ENCODE data around the gene AOPEP. TPM values are rescaled to one million over a fixed set of nuclear protein-coding genes. Genes with fewer than 3 reads are reported as not detected.

AOPEP gene
- total RNA-seq, 2 donors from 2014 or later = 11.7 to 27.3 TPM

- DNase-seq (ENCODE audit: low spot score) (no peak), ATAC-seq (no peak)
- Mint-ChIP-seq H3K27me3 (no peaks in the 10 kb centered on the region), H3K27ac (no peak overlapping the region), H3K9me3 (no peaks in the 10 kb centered on the region), H3K36me3 (no peaks in the 10 kb centered on the region), H3K4me3 (no peak overlapping the region), H3K4me1 (ENCODE audit: low read depth in 2 of 2) (no peaks in the 10 kb centered on the region)
These were observed 398.3 kb downstream of the AOPEP start for GRCh38 chr9:95124582-95125367.

- H3K36me3 Mint-ChIP-seq = no peaks in the 10 kb centered on the region
- H3K9me3 Mint-ChIP-seq = no peaks in the 10 kb centered on the region
- no peak for DNase-seq (ENCODE audit: low spot score)
- H3K4me3 Mint-ChIP-seq = no peak overlapping the region
- H3K4me1 Mint-ChIP-seq (ENCODE audit: low read depth in 2 of 2) = no peaks in the 10 kb centered on the region
- ATAC-seq = no peak
- H3K27ac Mint-ChIP-seq = no peak overlapping the region
- no peaks in the 10 kb centered on the region for H3K27me3 Mint-ChIP-seq
These were observed 399.2 kb downstream of the AOPEP start for GRCh38 chr9:95125652-95126051.

- H3K9me3 Mint-ChIP-seq = no peaks in the 10 kb centered on the region
- DNase-seq (ENCODE audit: low spot score) (no peak), ATAC-seq (no peak)
- H3K27ac Mint-ChIP-seq = no peak overlapping the region
- no peaks in the 10 kb centered on the region for H3K27me3 Mint-ChIP-seq
- no peaks in the 10 kb centered on the region for H3K36me3 Mint-ChIP-seq
- H3K4me3 Mint-ChIP-seq = no peak overlapping the region
- peaks cover 0 to 4% of the 10 kb centered on the region in 2 donors for H3K4me1 Mint-ChIP-seq (ENCODE audit: low read depth in 2 of 2)
These were observed 400.2 kb downstream of the AOPEP start for GRCh38 chr9:95126739-95127138.

GRCh38 chr9:95127249-95128176 is 401.0 kb downstream of the AOPEP start:
- H3K9me3 Mint-ChIP-seq = no peaks in the 10 kb centered on the region
- no peak overlapping the region for H3K27ac Mint-ChIP-seq
- H3K4me1 Mint-ChIP-seq (ENCODE audit: low read depth in 2 of 2) = peaks cover 0 to 4% of the 10 kb centered on the region in 2 donors
- DNase-seq (ENCODE audit: low spot score) (peak; percentile 74), ATAC-seq (peak; percentile 85 to 88)
- H3K27me3 Mint-ChIP-seq = no peaks in the 10 kb centered on the region
- no peak overlapping the region for H3K4me3 Mint-ChIP-seq
- no peaks in the 10 kb centered on the region for H3K36me3 Mint-ChIP-seq

GRCh38 chr9:95128177-95128524 is 401.7 kb downstream of the AOPEP start:
- DNase-seq (ENCODE audit: low spot score) (no peak), ATAC-seq (no peak)
- no peak overlapping the region for H3K27ac Mint-ChIP-seq
- H3K4me3 Mint-ChIP-seq = no peak overlapping the region
- peaks cover 0 to 4% of the 10 kb centered on the region in 2 donors for H3K4me1 Mint-ChIP-seq (ENCODE audit: low read depth in 2 of 2)
- no peaks in the 10 kb centered on the region for H3K9me3 Mint-ChIP-seq
- H3K36me3 Mint-ChIP-seq = no peaks in the 10 kb centered on the region
- H3K27me3 Mint-ChIP-seq = no peaks in the 10 kb centered on the region

GRCh38 chr9:95129476-95130291 is 403.2 kb downstream of the AOPEP start:
- no peak for ATAC-seq
- no peaks in the 10 kb centered on the region for H3K27me3 Mint-ChIP-seq
- H3K4me1 Mint-ChIP-seq (ENCODE audit: low read depth in 2 of 2) = peaks cover 0 to 4% of the 10 kb centered on the region in 2 donors
- no peak overlapping the region for H3K27ac Mint-ChIP-seq
- H3K36me3 Mint-ChIP-seq = no peaks in the 10 kb centered on the region
- no peak for DNase-seq (ENCODE audit: low spot score)
- H3K4me3 Mint-ChIP-seq = no peak overlapping the region
- H3K9me3 Mint-ChIP-seq = no peaks in the 10 kb centered on the region

- peaks cover 0 to 4% of the 10 kb centered on the region in 2 donors for H3K4me1 Mint-ChIP-seq (ENCODE audit: low read depth in 2 of 2)
- H3K27ac Mint-ChIP-seq = no peak overlapping the region
- H3K4me3 Mint-ChIP-seq = no peak overlapping the region
- H3K27me3 Mint-ChIP-seq = no peaks in the 10 kb centered on the region
- ATAC-seq = no peak
- H3K36me3 Mint-ChIP-seq = no peaks in the 10 kb centered on the region
- no peak for DNase-seq (ENCODE audit: low spot score)
- H3K9me3 Mint-ChIP-seq = no peaks in the 10 kb centered on the region
These were observed 404.0 kb downstream of the AOPEP start for GRCh38 chr9:95130484-95130883.

- no peak overlapping the region for H3K27ac Mint-ChIP-seq
- peaks cover 0 to 4% of the 10 kb centered on the region in 2 donors for H3K4me1 Mint-ChIP-seq (ENCODE audit: low read depth in 2 of 2)
- H3K9me3 Mint-ChIP-seq = no peaks in the 10 kb centered on the region
- H3K4me3 Mint-ChIP-seq = no peak overlapping the region
- DNase-seq (ENCODE audit: low spot score) (no peak), ATAC-seq (peak in 1 of 2 donors; percentile 56)
- no peaks in the 10 kb centered on the region for H3K27me3 Mint-ChIP-seq
- H3K36me3 Mint-ChIP-seq = no peaks in the 10 kb centered on the region
These were observed 404.8 kb downstream of the AOPEP start for GRCh38 chr9:95131023-95131943.

- DNase-seq (ENCODE audit: low spot score) = no peak
- Mint-ChIP-seq H3K9me3 (no peaks in the 10 kb centered on the region), H3K27me3 (no peaks in the 10 kb centered on the region), H3K27ac (no peak overlapping the region), H3K4me3 (no peak overlapping the region), H3K4me1 (ENCODE audit: low read depth in 2 of 2) (peaks cover 0 to 4% of the 10 kb centered on the region in 2 donors), H3K36me3 (no peaks in the 10 kb centered on the region)
- no peak for ATAC-seq
These were observed 406.1 kb downstream of the AOPEP start for GRCh38 chr9:95132366-95133324.

- Mint-ChIP-seq H3K4me1 (ENCODE audit: low read depth in 2 of 2) (peaks cover 0 to 4% of the 10 kb centered on the region in 2 donors), H3K4me3 (no peak overlapping the region), H3K27ac (no peak overlapping the region), H3K36me3 (no peaks in the 10 kb centered on the region), H3K27me3 (no peaks in the 10 kb centered on the region), H3K9me3 (no peaks in the 10 kb centered on the region)
- no peak for DNase-seq (ENCODE audit: low spot score)
- ATAC-seq = no peak
These were observed 406.8 kb downstream of the AOPEP start for GRCh38 chr9:95133325-95133705.

- Mint-ChIP-seq H3K36me3 (no peaks in the 10 kb centered on the region), H3K4me1 (ENCODE audit: low read depth in 2 of 2) (peaks cover 0 to 4% of the 10 kb centered on the region in 2 donors), H3K4me3 (no peak overlapping the region), H3K27me3 (no peaks in the 10 kb centered on the region), H3K27ac (no peak overlapping the region), H3K9me3 (no peaks in the 10 kb centered on the region)
- ATAC-seq = no peak
- DNase-seq (ENCODE audit: low spot score) = no peak
These were observed 408.0 kb downstream of the AOPEP start for GRCh38 chr9:95134457-95134881.

GRCh38 chr9:95135756-95136155 is 409.3 kb downstream of the AOPEP start:
- H3K27me3 Mint-ChIP-seq = no peaks in the 10 kb centered on the region

More at GRCh38 chr9:95135756-95136155, 409.3 kb downstream of the AOPEP start:
- H3K9me3 Mint-ChIP-seq = no peaks in the 10 kb centered on the region
- ATAC-seq (no peak), DNase-seq (ENCODE audit: low spot score) (no peak)
- H3K36me3 Mint-ChIP-seq = no peaks in the 10 kb centered on the region
- H3K4me1 Mint-ChIP-seq (ENCODE audit: low read depth in 2 of 2) = peaks cover 0 to 4% of the 10 kb centered on the region in 2 donors
- H3K27ac Mint-ChIP-seq = no peak overlapping the region
- H3K4me3 Mint-ChIP-seq = no peak overlapping the region

All from natural killer cell treated with Interleukin-12 subunit alpha and Interleukin-12 subunit beta and Interleukin-15 and Interleukin-18, amount 100 ng/mL, for 72 hours (primary cell).